Stimulated activated CD8-positive, alpha-beta memory T cell treated with anti-CD3 and anti-CD28 coated beads, Interleukin-4, amount 100 ng/mL, for 24 hours (primary cell): ENCODE results near the gene KLKB1.
A peak's percentile ranks its signal among the peaks of the same experiment; 100 is the strongest.

Experiments
- DNase-seq: peaks from one replicate; pipeline ENCODE4 v3.0.0-alpha.2; 2020; ENCODE audit warnings: low read depth

KLKB1 gene

DNA sequence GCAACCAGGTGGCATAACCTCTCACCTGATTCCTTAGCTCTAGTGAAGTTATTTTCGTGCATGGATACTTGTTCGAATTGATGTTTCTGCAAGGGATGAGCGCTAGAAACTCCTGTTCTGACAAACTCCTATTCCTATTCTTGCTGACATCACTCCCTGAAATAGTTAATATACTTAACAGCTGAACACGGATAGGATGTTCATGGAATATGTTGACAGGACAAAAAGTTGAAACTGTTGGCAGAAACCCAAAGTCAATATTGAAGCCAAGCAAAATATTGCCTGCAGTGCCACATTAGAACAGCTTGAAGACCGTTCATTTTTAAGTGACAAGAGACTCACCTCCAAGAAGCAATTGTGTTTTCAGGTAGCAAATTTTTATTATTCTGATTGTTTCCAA is at the start of gene KLKB1:
Gene KLKB1, plus strand, starts transcription at position 287 of the 400 bp plus-strand sequence. CDS start 689 bp downstream, outside the sequence.
- DNase-seq, result no peak

DNA sequence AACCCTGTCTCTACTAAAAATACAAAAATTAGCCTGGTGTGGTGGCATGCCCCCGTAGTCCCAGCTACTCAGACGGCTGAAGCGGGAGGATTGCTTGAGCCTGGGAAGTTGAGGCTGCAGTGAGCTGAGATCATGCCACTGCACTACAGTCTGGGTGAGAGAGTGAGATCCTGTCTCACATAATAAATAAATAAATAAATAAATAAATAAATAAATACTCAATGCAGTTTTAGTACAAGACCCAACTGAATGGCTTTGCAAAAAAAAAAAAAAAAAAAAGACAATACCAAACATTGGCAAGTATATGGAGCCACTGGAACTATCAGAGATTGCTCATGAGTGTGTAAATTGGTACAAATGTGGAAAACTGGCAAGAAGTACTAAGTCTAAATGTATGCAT is 39.2 kb upstream of the KLKB1 start:
- DNase-seq, result no peak

DNA sequence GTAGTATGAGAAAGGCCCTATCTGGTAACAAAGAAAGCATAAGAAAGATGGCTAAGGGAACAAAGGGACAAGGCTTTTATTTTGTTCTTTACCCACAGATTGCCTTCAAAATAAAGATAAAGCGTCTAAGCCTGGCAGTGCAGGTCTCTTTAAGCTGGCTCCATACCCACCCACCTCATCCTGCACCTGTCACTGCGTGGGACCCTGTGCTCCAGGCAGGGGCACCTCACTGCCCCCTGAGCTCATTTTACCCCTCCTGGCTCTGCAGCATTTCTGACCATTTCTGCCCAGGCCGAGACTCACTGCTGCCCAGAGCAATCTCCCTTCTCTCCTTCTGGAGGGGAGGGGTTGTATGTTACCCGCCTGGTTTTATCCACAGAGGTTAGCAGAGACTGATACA is 37.7 kb upstream of the KLKB1 start:
- no peak for DNase-seq

DNA sequence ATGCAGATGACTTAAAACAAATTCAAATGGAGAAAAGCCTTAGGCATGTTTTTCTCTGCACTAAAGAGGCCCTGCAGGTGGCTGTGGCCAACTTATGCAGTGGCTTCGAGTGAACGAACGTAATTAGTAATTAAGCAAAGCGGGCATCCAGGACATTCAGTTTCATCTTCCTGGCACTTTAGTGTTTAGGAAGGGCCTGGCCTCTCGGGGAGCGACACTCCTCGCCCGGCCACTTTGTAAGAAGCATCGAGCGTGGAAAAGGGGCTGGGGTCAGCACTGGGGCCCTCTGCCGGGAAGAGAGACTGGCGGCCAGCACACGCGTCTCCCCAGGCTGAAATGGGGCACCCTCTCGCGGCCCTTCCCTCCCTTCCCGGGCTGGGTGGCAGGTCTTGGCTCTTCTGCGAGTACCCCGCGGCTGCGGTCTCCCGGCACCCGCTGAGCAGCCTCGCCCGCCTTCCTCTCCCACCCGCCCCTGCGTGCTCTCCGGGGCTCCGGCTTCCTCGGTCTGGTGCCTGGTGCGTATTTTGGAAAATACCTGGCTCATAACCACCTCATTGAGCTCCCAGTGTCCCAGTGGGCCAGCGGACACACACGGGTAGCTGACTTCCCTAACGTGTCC is 36.6 kb upstream of the KLKB1 start:
- DNase-seq, result peak; percentile 31

DNA sequence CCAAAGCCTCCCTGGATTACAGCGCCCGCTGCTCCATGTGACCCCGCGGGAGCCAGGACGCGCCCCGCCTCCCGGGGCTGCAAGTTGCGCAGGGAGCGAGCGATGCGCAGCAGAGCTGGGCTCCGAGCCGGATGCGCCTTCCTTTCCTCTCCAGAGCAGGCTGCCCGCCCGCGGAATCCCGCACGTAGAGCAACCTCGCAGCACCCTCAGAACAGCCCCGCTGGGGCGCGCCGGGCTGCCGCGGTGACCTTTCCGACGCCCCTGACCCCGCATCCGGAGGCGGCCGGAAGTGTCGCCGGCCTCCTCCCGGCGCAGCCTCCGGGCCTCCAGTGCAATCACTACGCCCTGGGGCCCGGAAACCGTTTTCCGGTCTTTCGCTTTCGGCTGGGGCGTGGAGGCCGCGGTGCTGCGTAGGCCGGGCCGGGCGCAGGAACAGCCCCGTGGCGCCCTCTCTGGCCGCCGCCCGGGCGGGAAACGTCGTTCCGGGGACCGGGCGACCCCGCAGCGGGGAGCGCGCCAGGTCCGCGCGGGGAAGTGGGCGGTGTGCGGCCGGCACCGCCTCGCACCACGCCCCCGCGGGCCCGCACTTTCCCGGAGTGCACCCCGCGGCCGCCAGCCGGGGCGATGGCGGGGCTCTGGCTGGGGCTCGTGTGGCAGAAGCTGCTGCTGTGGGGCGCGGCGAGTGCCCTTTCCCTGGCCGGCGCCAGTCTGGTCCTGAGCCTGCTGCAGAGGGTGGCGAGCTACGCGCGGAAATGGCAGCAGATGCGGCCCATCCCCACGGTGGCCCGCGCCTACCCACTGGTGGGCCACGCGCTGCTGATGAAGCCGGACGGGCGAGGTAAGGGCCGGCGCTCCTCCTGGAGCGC is 35.9 kb upstream of the KLKB1 start, which contains the start of gene CYP4V2:
Gene CYP4V2, plus strand, starts transcription at position 368 of the 866 bp plus-strand sequence. Its CDS starts 257 bp downstream, at position 625.
- peak; percentile 80 for DNase-seq

DNA sequence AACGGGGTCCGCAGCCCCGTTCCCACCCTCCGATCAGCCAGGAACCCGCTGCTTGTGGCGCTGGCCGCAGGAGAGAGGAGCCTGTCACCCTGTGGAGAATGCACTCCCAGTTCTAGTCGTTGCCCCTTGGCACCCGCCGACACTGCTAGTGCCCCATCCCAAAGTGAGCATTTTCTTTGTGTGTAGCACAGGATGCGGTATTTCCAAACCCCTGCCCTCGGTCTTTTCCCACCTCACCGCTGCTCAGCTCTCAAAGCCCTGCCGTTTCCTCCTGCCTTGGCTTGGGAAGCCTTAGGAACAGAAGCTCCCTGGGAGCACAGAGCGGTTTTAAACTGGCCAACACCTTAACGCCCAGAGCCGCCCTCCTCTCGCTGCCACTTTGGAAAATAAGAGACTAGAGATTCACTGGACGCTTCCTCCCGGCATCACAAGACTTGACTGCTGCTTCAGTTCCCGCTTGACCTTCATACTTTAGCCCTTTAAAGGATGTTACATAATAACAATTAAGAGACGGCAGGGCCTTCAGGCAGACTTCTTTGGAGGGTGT is 35.2 kb upstream of the KLKB1 start:
- peak; percentile 2 for DNase-seq

DNA sequence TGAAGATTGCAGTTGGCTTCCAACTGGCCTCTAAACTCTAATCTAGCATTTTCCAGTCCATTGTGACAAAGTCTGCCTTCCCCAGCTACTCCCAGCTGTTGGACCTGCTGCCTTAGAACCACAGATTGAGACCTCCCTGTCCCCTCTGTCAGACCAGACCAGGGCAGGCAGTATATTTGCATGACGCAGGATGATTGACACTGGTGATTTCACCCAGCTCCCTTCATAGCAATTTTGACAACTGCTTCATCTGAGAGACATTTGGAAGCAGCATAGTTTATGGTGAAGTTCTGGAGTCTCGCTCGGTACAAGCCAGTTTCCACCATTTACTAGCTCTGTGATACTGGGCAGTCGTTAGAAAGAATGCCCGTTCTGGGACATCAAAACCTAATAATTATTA is 33.5 kb upstream of the KLKB1 start:
- no peak for DNase-seq

DNA sequence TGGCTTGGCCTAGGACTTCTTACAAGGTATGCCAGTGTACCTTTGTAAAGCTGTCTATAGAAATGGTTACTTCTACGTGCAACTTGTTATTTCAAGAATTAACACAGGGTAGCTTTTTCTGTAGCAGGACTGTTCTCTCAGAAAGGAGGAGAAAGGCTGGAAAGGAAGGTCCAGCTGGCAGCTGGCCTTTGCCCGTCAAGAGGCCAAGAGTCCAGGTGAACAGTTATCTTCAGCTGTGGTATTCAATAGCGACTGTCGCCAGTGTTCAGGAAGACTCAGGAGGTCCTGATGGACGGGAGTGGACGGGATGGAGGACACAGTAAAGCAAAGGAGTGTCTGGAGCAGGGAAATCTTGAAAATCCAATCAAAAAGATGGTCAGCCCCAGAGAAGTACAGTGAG is 31.2 kb upstream of the KLKB1 start:
- no peak for DNase-seq

DNA sequence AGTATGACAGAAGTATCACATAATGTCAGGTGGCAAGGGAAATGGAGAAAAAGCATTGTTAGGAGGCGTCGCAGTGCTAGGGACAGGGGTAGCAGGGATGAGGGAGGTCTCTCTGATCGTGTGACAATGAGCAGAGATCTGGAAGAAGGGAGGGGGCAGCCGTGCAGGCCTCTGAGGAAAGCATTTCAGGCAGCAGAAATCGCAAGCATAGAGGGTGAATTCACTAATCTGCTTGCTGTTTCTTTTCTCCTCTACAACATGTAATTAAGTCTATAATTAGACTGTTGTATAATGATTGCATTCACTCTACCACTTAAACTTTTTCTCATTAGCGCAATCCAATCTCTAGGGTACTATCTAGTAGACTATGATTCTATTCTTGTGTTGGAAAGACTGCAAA is 26.8 kb upstream of the KLKB1 start:
- no peak for DNase-seq

DNA sequence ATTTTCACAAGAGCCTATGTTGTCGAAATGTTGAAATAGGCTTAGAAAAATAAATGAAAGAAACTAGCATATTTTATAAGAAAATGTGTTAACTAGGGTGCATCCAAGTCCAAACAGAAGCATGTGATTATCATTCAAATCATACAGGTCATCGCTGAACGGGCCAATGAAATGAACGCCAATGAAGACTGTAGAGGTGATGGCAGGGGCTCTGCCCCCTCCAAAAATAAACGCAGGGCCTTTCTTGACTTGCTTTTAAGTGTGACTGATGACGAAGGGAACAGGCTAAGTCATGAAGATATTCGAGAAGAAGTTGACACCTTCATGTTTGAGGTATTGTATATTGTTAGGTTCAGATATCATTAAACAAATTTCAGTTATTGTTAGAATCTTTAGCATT is 26.3 kb upstream of the KLKB1 start:
- no peak for DNase-seq

DNA sequence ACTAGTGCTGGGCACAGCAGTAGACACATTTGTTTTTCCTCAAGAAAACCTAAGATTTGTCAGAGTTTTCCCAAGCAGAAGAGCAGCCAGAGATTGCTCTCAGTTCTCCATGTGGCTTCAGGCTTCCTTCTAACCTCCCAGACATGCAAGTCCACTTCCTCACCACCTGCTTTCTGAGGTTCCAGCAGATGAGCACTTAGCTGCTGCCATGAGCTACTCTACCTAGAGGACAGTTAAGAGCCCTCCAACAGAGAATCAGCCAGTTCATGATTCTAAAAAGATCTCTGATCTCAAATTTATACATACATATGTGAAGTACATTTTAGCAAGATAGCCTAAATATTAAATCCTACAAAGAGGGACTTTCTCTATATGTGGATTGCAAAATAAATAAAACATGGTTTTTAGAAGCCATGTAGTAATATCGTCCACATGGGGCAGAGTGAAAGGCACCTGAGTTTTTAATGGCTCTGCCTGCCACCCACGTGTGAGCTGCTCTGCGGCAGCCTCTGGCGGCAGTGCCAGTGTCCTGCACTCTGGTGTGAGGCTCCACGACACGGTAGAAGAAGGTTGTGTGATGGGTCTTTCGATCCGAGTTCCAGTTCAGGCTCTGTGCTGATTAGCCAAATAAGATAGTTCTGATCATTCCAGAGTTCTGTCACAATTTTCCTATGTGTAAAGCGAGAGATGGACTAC is 25.6 kb upstream of the KLKB1 start:
- peak; percentile 20 for DNase-seq

DNA sequence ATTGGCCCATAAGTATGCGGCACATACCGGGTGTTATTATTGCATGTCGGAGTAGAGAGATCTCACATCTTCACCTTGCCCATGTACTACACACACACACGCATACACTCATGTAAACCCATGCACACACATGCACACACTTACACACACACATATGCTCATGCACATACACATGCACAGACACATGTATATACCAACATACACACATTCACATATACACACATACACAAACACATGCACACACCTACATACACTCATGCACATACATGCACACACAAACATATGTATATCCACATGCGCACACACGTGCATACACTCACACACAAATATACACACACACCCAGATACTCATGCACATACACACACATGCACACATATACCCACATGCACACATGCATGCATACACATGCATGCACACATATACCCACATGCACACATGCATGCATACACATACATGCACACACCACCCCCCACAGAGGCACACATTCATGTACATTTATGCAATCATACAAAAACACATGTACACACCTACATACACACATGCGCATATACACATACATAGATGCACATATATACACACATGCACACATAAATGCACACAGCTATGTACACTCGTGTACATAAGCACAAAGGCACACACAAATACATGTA is 24.7 kb upstream of the KLKB1 start:
- DNase-seq, result no peak

DNA sequence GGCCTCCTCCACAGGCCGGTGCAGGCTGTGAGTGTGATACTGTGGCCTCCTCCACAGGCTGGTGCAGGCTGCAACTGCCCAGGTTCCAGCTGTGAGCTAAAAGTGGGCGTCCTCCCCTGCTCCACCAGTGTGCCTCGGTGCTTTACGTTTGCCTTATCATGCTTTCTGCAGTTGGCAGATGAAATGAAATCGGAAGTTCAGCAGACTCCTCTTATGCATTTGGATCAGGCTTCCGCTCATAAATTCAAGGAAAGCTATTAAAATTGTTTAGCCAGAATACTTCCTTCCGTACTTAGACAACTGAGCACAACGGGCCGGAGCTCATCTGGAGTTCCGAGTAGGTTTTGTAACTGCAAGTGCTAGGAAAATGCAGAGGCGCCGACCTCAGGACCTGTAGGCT is 23.9 kb upstream of the KLKB1 start:
- DNase-seq, result no peak

DNA sequence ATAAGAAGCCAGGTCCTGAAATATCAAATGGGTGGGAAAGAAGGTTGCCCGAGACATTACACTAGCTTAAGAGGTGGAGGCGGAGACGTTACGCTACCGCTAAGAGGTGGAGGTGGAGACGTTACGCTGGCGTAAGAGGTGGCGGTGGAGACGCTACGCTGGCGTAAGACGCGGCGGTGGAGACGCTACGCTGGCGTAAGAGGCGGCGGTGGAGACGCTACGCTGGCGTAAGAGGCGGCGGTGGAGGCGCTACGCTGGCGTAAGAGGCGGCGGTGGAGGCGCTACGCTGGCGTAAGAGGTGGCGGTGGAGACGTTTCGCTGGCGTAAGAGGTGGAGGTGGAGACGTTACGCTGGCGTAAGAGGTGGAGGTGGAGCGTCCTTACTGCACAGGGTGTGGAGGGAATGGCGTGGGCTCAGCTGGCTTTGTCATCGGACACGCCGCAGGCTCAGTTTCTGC is 23.2 kb upstream of the KLKB1 start:
- DNase-seq, result no peak

DNA sequence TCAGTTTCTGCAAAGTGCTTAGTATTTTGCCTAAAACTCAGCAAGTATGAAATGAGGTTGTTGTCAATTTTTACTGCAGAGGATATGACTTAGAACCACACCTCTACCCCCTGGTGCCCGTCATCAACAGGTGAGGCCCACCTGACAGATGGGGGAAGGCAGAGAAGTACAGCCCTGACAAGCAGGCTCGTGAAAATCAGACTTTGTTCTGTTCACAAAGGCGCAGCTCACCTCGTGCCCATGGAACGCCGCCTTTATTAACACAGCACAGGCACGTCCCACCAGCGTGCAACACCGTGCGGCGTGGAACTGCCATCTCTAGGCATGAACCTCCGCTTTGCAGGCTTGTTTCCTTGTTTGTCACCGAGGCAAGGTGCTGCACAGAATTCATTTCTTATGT is 22.6 kb upstream of the KLKB1 start:
- no peak for DNase-seq

DNA sequence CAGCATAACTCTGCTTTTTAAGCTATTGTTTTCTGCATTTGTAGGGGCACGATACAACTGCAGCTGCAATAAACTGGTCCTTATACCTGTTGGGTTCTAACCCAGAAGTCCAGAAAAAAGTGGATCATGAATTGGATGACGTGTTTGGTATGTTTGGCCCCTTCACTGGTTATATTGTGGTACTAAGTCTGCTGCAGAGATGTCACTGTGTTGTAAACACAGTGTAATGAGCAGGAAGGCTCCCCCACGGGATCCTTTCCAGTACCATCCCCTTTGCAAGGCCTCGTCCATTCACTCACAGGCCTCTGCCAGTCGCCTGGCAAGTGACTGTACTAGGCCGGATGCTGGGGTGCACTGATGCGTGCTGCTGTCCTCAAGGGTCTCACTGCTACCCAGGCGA is 22.2 kb upstream of the KLKB1 start:
- no peak for DNase-seq

DNA sequence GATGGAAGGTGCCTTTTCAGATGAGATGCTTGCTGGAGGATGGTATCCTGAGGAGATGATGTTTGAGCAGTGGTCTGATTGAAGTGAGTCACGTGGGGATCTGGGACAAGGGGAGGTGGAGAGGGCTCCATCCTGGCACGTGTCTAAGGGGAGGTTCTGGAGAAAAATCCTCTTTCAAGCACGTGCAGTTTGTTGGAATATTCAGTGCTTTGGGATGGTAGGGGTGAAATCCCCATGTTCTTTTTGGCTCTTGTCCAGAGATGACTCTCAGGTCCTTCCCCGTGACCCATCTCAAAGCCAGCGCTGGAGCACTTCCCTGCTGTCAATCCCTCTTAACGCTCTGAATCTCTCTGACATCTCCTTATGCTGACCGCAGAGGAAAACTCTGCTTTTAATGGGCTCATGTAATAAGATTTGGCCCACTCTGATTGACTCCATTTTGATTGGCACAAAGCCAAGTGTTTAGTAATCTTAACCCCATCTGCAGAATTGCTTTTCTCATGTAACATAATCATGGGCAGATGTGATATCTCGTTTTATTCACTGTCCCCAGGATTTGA is 10.8 kb upstream of the KLKB1 start:
- no peak for DNase-seq

DNA sequence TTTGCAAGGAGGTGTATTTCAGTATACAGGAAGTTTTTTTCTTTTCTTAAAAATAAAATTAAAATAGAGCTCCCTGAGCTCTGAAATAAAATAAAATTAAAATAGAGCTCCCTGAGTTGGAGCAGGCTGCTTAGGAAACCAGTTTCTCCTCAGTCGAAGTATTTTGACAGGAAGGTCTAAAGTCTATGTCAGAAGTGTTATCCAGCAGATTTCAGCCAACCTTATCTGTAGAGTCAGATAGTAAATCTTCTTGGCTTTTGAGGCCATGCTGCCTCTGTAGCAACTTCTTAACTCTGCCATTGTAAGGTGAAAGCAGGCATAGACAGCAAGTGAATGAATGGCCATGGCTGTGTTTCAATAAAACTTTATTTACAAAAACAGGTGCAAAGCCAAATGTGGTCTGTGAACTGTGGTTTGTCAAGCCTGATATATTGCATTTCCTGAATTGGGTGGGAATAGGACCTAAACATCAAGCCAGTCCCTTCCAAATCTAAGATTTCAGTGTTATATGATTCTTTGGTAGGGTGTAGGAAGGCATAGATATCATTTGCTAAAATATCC is 9.5 kb upstream of the KLKB1 start:
- DNase-seq, result no peak

DNA sequence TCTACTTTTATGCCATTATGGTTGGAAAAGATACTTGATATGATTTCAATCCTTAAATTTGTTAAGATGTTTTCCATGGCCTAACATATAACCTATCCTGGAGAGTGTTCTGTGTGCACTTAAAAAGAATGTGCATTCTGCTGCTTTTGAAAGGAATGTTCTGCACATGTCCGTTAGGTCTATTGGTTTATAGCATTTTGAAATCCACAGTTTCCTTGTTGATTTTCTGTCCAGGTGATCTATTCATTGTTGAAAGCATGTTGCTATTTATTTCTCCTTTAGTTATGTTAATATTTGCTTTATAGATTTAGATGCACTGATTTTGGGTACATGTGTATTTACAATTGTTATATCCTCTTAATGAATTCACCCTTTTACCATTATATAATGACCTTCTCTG is 5.7 kb upstream of the KLKB1 start:
- no peak for DNase-seq

DNA sequence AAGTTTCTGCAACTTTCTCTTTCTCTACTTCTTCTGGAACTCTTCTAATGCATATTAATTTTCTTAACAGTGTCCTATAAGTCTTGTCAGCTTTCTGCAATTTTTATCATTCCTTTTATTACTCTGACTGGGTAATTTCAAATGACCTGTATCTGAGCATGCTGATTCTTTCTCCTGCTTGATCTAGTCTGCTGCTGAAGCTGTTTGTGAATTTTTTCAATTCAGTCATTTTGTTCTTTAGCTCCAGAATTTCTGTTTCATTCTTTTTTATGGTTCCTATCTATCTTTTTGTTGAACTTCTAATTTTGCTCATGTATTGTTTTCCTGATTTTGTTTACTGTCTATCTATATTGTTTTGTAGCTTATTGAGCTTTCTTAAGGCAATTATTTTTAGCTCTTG is 1.5 kb upstream of the KLKB1 start:
- DNase-seq, result no peak

DNA sequence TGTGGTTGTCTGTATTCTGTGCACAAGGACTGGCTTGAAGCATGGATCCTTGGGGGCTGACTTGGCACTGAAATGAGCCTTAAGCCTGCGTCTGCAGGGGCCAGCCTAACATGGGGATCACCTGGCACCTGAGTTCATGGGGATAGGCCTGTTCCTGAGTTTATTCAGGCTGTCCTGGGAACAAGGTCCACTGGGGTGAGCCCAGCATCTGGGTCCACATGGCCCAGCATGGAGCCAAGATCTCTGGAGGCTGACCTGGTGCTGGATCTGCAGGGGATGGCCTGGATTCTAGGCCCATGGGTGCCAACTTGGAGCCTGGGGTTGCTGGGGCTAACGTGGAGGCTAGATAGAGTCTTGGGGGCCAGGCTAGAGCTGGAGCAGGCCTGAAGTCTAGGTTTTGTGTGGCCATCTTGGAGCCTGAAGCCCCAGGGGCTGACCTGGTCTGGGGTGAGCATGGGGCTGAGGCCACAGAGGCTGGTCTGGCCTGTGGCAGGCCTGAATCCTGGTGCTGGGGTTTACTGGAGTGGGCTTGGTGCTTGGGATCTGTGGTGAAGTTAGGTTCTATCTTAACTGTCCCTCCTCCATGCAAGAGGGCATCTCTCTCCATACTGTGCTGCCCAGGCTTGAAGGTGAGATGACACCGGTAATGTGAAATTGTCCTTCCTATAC is 652 bp upstream of the KLKB1 start:
- no peak for DNase-seq
